Panc1 (cell line): ENCODE results near the gene RNASE2. TPM values are rescaled to one million over a fixed set of nuclear protein-coding genes. Genes with fewer than 3 reads are reported as not detected.
"Not testable (repeated sequence)": the region's sequence is repeated elsewhere in the genome, so short reads cannot be mapped to it uniquely, and the experiment has no call there.

Experiments used
- ATAC-seq: fragments of 200-7000 bp; cut with Tn5 transposase; 2 replicates; pipeline ENCODE4 v1.9.1; 2020; ENCODE audit warnings: mild to moderate bottlenecking, moderate library complexity
- BruUV-seq: library from RNA; stranded (reverse); fragments of 400-500 nt; replicated peaks from 2 replicates; lab custom pipeline; 2021; lab: Mats Ljungman, UMichigan
- CTCF ChIA-PET: fragments of 300-600 bp; sonication (Branson Sonifier 250); formaldehyde crosslinking; loops from one replicate; lab custom pipeline; 2022; ENCODE audit warnings: antibody characterized with exemption; lab: Charles Lee
- POLR2A ChIA-PET: fragments of 300-600 bp; sonication (Branson Sonifier 250); formaldehyde crosslinking; loops from one replicate; lab custom pipeline; 2022; ENCODE audit warnings: antibody characterized with exemption; lab: Charles Lee
- DNase-seq: peaks from one replicate; pipeline ENCODE4 v3.0.0-alpha.2; 2010; ENCODE audit warnings: low read depth, low spot score
- H3K27ac ChIP-seq: 2 replicates; pipeline ENCODE4 v1.5.1; 2011; ENCODE audit warnings: mild to moderate bottlenecking, low read length, inconsistent platforms
- H3K27me3 ChIP-seq: fragments of 200-500 bp; sonication (Bioruptor generic); 2 replicates; pipeline ENCODE4 v1.6.0; 2014; ENCODE audit warnings: low read length, inconsistent platforms; ENCODE audit not compliant: control insufficient read depth, insufficient read depth
- H3K36me3 ChIP-seq: fragments of 200-500 bp; sonication (Bioruptor generic); 2 replicates; pipeline ENCODE4 v1.5.1; 2014; ENCODE audit warnings: inconsistent platforms, mild to moderate bottlenecking, low read length, moderate library complexity; ENCODE audit not compliant: control insufficient read depth, insufficient read depth
- H3K4me1 ChIP-seq: 2 replicates; pipeline ENCODE4 v1.5.1; 2011; ENCODE audit warnings: inconsistent platforms, mild to moderate bottlenecking, low read length, moderate library complexity; ENCODE audit not compliant: control insufficient read depth, insufficient read depth
- H3K4me3 ChIP-seq, 2 experiments: 2 replicates each; pipeline ENCODE4 v1.5.1; 2011 to 2012; ENCODE audit warnings: low read depth in 2 of 2, low read length in 2 of 2, mild to moderate bottlenecking in 2 of 2, inconsistent platforms in 1 of 2, moderate library complexity in 1 of 2
- H3K9me3 ChIP-seq: fragments of 200-500 bp; sonication (Bioruptor generic); 2 replicates; pipeline ENCODE4 v1.5.1; 2014; ENCODE audit warnings: low read depth, mild to moderate bottlenecking, inconsistent platforms, low read length, moderate library complexity; ENCODE audit not compliant: control insufficient read depth, insufficient read depth
- CTCF ChIP-seq: fragments of 450-650 bp; IDR thresholded peaks from 2 replicates; pipeline ENCODE4 v1.5.1; 2017; ENCODE audit warnings: mild to moderate bottlenecking
- POLR2AphosphoS5 ChIP-seq: IDR thresholded peaks from 2 replicates; pipeline ENCODE4 v1.6.1; 2012; ENCODE audit warnings: mild to moderate bottlenecking, low read depth, low read length, moderate library complexity
- REST ChIP-seq, 2 experiments: IDR thresholded peaks; 2 replicates each; pipeline ENCODE4 v1.6.1; 2011 to 2012; ENCODE audit warnings: low read depth in 2 of 2, control low read depth in 1 of 2, low read length in 1 of 2, mild to moderate bottlenecking in 1 of 2, moderate library complexity in 1 of 2; ENCODE audit not compliant: insufficient read depth in 1 of 2
- SIN3A ChIP-seq: IDR thresholded peaks from 2 replicates; pipeline ENCODE4 v1.6.1; 2012; ENCODE audit warnings: low read depth, mild to moderate bottlenecking, low read length, moderate library complexity, borderline replicate concordance; ENCODE audit not compliant: insufficient read depth
- TCF7L2 ChIP-seq: IDR thresholded peaks from 2 replicates; pipeline ENCODE4 v1.6.1; 2011; ENCODE audit warnings: mild to moderate bottlenecking, low read depth, low read length, inconsistent platforms
- in situ Hi-C: cut with HindIII; loops from 2 replicates; pipeline ENCODE4 v1.10.0; 2016; ENCODE audit warnings: low sequenced_read_pairs, low pct_unique_long_range_greater_than_20kb
- intact Hi-C: fragments of 100-400 bp; cut with micrococcal nuclease; formaldehyde crosslinking; loops from one replicate; pipeline ENCODE4 v1.10.0; 2022; ENCODE audit not compliant: unreplicated experiment
- total RNA-seq: library from RNA; stranded (reverse); gene quantifications from one replicate; pipeline ENCODE4 v1.2.1, GENCODE V29; 2021; ENCODE audit not compliant: unreplicated experiment

Gene RNASE2
- total RNA-seq, 1 experiment from 2014 or later, result not detected

GRCh38 chr14:20956376-20956976, 1.2 kb downstream of the RNASE2 start:
- ATAC-seq, result no peak
- intact Hi-C loops, result no loop called here
- Histone ChIP-seq H3K4me3 (no peak overlapping the region), H3K4me1 (no peaks in the 10 kb centered on the region), H3K27ac (no peak overlapping the region), H3K36me3 (no peaks in the 10 kb centered on the region), H3K9me3 (no peaks in the 10 kb centered on the region), H3K27me3 (peaks cover 6% of the 10 kb centered on the region)
- in situ Hi-C loops, result no loop called here
- CTCF ChIA-PET, result no interaction called here
- BruUV-seq, result no TSS peak
- no peak for TF ChIP-seq SIN3A
- TF ChIP-seq TCF7L2, result no peak
- TF ChIP-seq CTCF, result no peak
- no peak for TF ChIP-seq POLR2AphosphoS5
- no peak for TF ChIP-seq REST (IDR thresholded peaks at IDR 0.05; ENCODE audit: insufficient read depth in 1 of 2, low read depth in 2 of 2, low read length in 1 of 2)
- no peak for DNase-seq
- POLR2A ChIA-PET, result no interaction called here

- CTCF ChIA-PET, H3K27me3 ChIP-seq, BruUV-seq, ATAC-seq, in situ Hi-C loops, H3K36me3 ChIP-seq, H3K9me3 ChIP-seq, intact Hi-C loops, POLR2A ChIA-PET, H3K4me1 ChIP-seq, H3K4me3 ChIP-seq, DNase-seq, H3K27ac ChIP-seq: not testable (repeated sequence)
Measured at GRCh38 chr14:20958946-20959345, 3.7 kb downstream of the RNASE2 start.

GRCh38 chr14:20969336-20969735, 14.0 kb downstream of the RNASE2 start:
- ChIA-PET CTCF (no interaction called here), POLR2A (no interaction called here)
- no peaks in the 10 kb centered on the region for H3K9me3 ChIP-seq
- no TSS peak for BruUV-seq
- no peak overlapping the region for H3K27ac ChIP-seq
- peaks cover 2% of the 10 kb centered on the region; the same call in 1 of the 2 replicates for H3K27me3 ChIP-seq
- DNase-seq, result no peak
- H3K4me1 ChIP-seq, result no peaks in the 10 kb centered on the region
- in situ Hi-C loops, result no loop called here
- no peaks in the 10 kb centered on the region for H3K36me3 ChIP-seq
- intact Hi-C loops, result no loop called here
- no peak overlapping the region for H3K4me3 ChIP-seq
- TF ChIP-seq POLR2AphosphoS5 (no peak), REST (IDR thresholded peaks at IDR 0.05; ENCODE audit: insufficient read depth in 1 of 2, low read depth in 2 of 2, low read length in 1 of 2) (no peak), CTCF (no peak)
- ATAC-seq, result no peak
